GM23248 (cell line): ENCODE data around the gene ABCA12.

Source experiments
- EZH2 ChIP-seq: fragments of 200-600 bp; sonication (generic); IDR thresholded peaks from 2 replicates; pipeline ENCODE4 v1.6.1; 2018; ENCODE audit warnings: antibody characterized with exemption, mild to moderate bottlenecking; ENCODE audit not compliant: insufficient read depth, poor library complexity, severe bottlenecking
- EZH2phosphoT487 ChIP-seq: fragments of 200-600 bp; sonication (generic); IDR thresholded peaks from 2 replicates; pipeline ENCODE4 v1.6.1; 2018; ENCODE audit warnings: antibody characterized with exemption, moderate library complexity, mild to moderate bottlenecking, low read depth; ENCODE audit not compliant: insufficient read depth

- TF ChIP-seq EZH2 (no peak), EZH2phosphoT487 (no peak)
Measured at GRCh38 chr2:215144106-215144875, 5.9 kb upstream of the ABCA12 start.
